Right lobe of liver (tissue), 4 donors: ENCODE measurements around the gene PCSK2.

Experiments
- CTCF ChIP-seq, 4 donors: fragments of 200-600 bp in 3 of 4; fragments of 450-650 bp in 1 of 4; IDR thresholded peaks; one replicate each; pipeline versions ENCODE4 v1.5.1 to v1.8.0; 2016 to 2022; ENCODE audit warnings: antibody characterized with exemption in 4 of 4, mild to moderate bottlenecking in 2 of 4
- POLR2A ChIP-seq: fragments of 450-650 bp; IDR thresholded peaks from one replicate; pipeline ENCODE4 v1.6.1; 2017; ENCODE audit warnings: antibody characterized with exemption, mild to moderate bottlenecking
- donor health status: DM: no; HTN: no; CAD: no.
- donor health status: DM: no; HTN: no; CAD: no.
- donor health status: DM: no; HTN: yes; CAD: no.

- TF ChIP-seq CTCF (IDR thresholded peaks at IDR 0.05) (no peak), POLR2A (no peak)
Measured at GRCh38 chr20:17530153-17530552, 303.3 kb downstream of the PCSK2 start.
